HUES48 (cell line): Measurements from ENCODE around the gene IARS2.

ENCODE experiments used
- H3K27ac ChIP-seq: one replicate; pipeline ENCODE4 v1.7.0; 2013; ENCODE audit warnings: low read depth, low read length, inconsistent platforms
- H3K27me3 ChIP-seq: 2 replicates; pipeline ENCODE4 v1.6.1; 2013; ENCODE audit warnings: mild to moderate bottlenecking, low read length; ENCODE audit not compliant: control insufficient read depth, insufficient read depth
- H3K36me3 ChIP-seq: 2 replicates; pipeline ENCODE4 v1.6.1; 2013; ENCODE audit warnings: low read length; ENCODE audit not compliant: control insufficient read depth, insufficient read depth
- H3K4me1 ChIP-seq: 2 replicates; pipeline ENCODE4 v1.6.1; 2013; ENCODE audit warnings: mild to moderate bottlenecking, low read length; ENCODE audit not compliant: control insufficient read depth, insufficient read depth
- H3K4me3 ChIP-seq: 2 replicates; pipeline ENCODE4 v1.5.1; 2013; ENCODE audit warnings: mild to moderate bottlenecking, low read depth, low read length
- H3K9ac ChIP-seq: 2 replicates; pipeline ENCODE4 v1.6.1; 2013; ENCODE audit warnings: mild to moderate bottlenecking, low read depth, low read length, moderate library complexity
- H3K9me3 ChIP-seq: 2 replicates; pipeline ENCODE4 v1.6.1; 2013; ENCODE audit warnings: low read length; ENCODE audit not compliant: control insufficient read depth, insufficient read depth

Gene IARS2

DNA sequence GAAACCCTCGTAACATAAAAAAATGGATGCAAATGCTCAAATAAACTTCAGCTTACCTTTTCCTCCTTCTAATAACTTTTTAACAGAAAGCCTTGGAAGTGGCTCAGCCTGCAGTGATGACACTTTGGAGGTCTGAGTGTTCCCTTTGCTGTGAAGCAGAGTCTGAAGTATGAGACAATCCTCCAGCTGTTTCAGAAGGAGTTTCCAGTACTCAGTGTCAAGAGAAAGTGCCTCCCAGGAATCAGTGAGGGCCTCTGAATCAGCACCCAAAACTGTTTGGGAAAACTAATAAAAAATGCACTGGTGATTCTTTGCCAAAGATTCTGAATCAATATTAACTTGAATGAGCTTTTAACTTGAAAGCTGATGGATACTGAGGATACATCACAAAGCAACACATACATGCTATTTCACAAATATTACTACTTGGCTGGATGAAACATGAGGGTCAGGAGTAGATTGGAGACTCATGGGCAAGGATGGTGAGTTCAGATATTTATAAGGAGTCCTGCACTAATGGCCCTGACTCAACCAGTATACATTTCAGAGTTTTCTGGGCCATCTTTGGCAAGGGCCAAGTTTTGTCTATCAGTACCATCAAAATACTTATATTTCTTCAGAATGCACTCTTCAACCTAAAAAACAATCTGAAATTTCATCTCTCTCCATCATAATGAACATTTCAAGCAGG lies 77.0 kb downstream of the IARS2 start:
- no peak overlapping the region for H3K9ac ChIP-seq
- no peak overlapping the region for H3K4me3 ChIP-seq
- no peaks in the 10 kb centered on the region for H3K9me3 ChIP-seq
- H3K4me1 ChIP-seq = no peaks in the 10 kb centered on the region
- H3K36me3 ChIP-seq = peaks cover 73% of the 10 kb centered on the region
- no peaks in the 10 kb centered on the region for H3K27me3 ChIP-seq
- no peak overlapping the region for H3K27ac ChIP-seq

DNA sequence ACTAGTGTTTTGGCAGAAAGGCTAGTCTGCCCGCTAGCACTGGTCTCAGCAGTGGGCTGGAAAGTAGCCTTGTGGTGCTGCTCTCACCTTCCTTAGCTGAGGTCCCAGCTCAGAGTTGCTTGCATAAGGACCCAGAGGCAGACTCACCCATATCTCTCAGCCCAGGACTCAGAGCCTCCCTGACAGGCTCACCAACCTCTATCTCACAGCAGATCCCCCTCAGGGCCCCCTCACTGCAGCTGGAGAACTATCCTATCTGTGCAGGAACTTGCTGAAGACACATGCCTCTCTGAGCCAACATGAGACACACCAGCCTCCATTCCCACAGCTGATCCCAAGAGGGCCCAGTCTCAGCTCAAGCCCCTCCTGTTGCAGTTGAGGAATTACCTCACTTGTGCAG lies 82.6 kb downstream of the IARS2 start:
- no peak overlapping the region for H3K27ac ChIP-seq
- no peaks in the 10 kb centered on the region for H3K9me3 ChIP-seq
- H3K9ac ChIP-seq = no peak overlapping the region
- H3K4me1 ChIP-seq = no peaks in the 10 kb centered on the region
- peaks cover 45% of the 10 kb centered on the region for H3K36me3 ChIP-seq
- no peak overlapping the region for H3K4me3 ChIP-seq
- no peaks in the 10 kb centered on the region for H3K27me3 ChIP-seq

DNA sequence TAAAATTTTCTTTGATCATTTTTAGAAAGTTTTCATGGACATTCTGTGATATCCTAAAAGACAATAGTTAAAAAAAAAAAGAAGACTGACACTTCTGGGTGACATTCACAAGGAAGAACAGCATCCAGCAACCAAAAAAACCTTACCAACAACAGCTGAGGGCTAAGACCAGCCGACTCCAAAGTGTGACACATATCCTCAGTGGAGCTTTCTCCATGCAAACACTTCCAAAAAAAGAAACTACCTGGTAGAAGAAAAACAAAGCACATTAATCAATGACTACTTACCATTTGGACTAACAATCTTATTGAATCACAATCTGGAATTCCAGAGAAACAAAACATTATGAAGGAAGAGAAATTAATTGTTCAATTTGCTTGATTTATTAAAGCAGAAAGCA lies 88.2 kb downstream of the IARS2 start:
- no peak overlapping the region for H3K9ac ChIP-seq
- H3K27me3 ChIP-seq = no peaks in the 10 kb centered on the region
- H3K4me1 ChIP-seq = no peaks in the 10 kb centered on the region
- peaks cover 64% of the 10 kb centered on the region for H3K36me3 ChIP-seq
- no peak overlapping the region for H3K27ac ChIP-seq
- no peaks in the 10 kb centered on the region for H3K9me3 ChIP-seq
- no peak overlapping the region for H3K4me3 ChIP-seq

DNA sequence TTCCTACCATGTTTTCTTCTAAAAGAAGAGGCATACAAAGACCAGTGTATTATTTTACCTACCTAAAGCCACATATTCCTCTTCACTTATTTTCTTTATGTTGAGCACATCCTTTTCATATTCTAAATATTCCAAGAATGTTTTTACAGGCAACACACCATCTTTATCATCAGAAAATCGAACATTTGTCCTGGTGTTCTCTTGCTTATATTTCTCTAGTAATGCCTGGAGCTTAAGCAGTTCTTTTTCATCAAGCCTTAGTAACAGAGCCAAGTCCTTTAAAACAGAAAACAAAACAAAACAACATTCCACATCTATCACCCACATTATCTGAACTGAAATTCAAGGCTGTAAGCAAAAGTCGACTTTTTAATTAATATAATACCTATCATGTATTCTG lies 88.7 kb downstream of the IARS2 start:
- Histone ChIP-seq H3K27me3 (no peaks in the 10 kb centered on the region), H3K9ac (no peak overlapping the region), H3K4me1 (no peaks in the 10 kb centered on the region), H3K9me3 (no peaks in the 10 kb centered on the region), H3K4me3 (no peak overlapping the region), H3K27ac (no peak overlapping the region), H3K36me3 (peaks cover 67% of the 10 kb centered on the region)

DNA sequence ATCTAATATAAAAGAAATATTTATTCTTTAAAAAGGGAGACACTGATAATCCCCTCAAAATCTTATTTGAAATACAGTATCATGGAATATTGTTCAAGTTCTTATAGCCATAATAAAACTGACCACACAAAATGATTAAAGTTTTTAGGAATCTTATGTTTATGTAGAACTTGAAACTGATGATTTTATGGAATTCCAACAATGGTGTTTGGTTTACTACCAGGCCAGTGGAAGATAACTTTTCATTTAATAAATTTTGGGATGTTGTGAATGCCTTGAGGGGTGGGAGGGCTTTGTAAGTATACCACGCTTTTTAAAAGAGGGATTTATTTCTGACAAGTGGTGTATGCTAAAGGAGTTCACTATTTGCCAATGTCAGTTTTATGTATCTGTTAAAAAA lies 90.6 kb downstream of the IARS2 start:
- Histone ChIP-seq H3K27ac (no peak overlapping the region), H3K4me1 (no peaks in the 10 kb centered on the region), H3K27me3 (no peaks in the 10 kb centered on the region), H3K9me3 (no peaks in the 10 kb centered on the region), H3K4me3 (no peak overlapping the region), H3K36me3 (peaks cover 77% of the 10 kb centered on the region), H3K9ac (no peak overlapping the region)

DNA sequence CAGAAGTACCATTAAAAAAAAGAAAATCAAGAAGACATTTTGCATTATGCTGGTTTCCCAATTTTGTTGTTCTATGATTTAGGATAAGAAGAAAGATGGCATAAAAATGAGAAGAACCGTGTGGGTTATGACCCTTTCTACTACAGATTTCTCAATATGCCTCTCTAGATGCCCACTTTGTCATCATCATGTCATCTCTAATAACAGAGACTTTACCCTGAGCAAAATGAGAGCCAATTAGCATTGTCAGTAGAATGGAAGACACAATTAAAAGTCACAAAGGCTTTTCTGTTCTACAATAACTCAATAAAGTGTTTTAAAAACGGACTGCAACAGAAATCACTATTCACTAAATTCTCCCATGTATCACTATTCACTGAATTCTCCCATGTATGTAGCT lies 92.8 kb downstream of the IARS2 start:
- peaks cover 78% of the 10 kb centered on the region for H3K36me3 ChIP-seq
- H3K27me3 ChIP-seq = no peaks in the 10 kb centered on the region
- H3K4me3 ChIP-seq = no peak overlapping the region
- no peaks in the 10 kb centered on the region for H3K4me1 ChIP-seq
- H3K9me3 ChIP-seq = no peaks in the 10 kb centered on the region
- H3K27ac ChIP-seq = no peak overlapping the region
- H3K9ac ChIP-seq = no peak overlapping the region

DNA sequence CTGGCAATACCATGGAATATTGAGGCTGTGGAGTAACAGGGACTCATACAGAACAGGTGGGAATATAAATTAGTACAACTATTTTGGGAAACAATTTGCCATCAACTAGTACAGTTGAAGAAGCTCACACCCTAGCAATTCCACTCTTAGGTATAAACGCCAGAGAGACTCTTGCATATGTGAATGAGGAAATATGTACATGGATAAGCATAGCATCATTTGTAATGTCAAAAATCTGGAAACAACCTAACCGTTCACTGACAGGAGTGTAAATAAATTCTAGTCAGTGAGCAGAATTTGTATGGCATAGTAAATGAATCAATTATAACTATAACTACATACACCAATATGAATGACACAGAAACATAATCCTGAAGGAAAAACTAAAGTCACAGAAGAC lies 94.6 kb downstream of the IARS2 start:
- H3K36me3 ChIP-seq = peaks cover 84% of the 10 kb centered on the region
- no peak overlapping the region for H3K27ac ChIP-seq

DNA sequence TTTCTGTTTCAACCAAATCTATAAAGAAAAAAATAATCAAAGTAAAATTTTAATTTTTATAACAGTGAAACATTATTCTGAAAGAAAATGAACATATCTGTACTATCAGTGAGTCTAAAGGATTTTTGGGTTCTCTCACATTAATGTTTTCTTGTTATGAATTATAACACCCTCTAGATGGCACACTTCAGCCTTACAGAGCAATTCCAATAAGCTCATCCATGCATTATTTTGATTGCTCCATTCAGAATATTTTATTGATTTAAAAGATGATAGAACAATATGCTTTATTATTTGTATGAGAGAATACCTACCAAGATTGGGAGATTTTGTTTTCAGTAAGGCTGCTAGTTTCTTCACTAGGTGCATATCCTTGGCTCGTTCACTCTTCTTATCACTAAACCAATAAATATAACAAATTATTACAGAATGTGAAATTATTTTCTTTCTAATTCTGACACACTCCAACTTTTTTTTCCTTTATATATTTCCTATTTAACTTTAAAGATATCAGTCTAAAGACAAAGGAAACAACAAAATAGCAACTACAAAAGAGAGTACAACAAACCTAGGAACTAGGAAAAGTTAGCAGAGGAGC lies 95.9 kb downstream of the IARS2 start:
- Histone ChIP-seq H3K4me1 (no peaks in the 10 kb centered on the region), H3K27ac (no peak overlapping the region), H3K9ac (no peak overlapping the region), H3K36me3 (peaks cover 88% of the 10 kb centered on the region), H3K9me3 (no peaks in the 10 kb centered on the region), H3K4me3 (no peak overlapping the region), H3K27me3 (no peaks in the 10 kb centered on the region)

More for the DNA sequence above, 94.6 kb downstream of the IARS2 start:
- Histone ChIP-seq H3K4me1 (no peaks in the 10 kb centered on the region), H3K9ac (no peak overlapping the region), H3K9me3 (no peaks in the 10 kb centered on the region), H3K4me3 (no peak overlapping the region), H3K27me3 (no peaks in the 10 kb centered on the region)

DNA sequence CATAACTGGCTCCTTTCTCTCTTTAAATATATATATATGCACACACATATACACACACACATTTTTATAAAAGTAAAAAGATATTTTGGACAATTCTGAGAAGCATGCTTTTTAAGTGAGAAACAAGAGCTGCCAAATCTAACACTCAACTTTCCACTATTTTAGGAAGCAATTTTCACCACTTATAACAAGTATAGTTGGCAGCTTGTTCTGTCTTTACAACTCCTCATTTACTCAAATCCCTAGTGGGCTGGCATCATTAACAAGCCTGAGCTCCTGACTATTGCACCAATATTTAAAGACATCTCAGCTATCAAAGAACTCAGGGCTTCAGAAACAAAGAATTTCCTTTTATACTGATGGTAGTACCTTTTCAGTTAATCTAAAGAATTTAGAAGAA lies 101.8 kb downstream of the IARS2 start:
- no peak overlapping the region for H3K27ac ChIP-seq
- H3K36me3 ChIP-seq = peaks cover 85% of the 10 kb centered on the region
- no peaks in the 10 kb centered on the region for H3K4me1 ChIP-seq
- H3K9me3 ChIP-seq = no peaks in the 10 kb centered on the region
- no peaks in the 10 kb centered on the region for H3K27me3 ChIP-seq
- H3K9ac ChIP-seq = no peak overlapping the region
- no peak overlapping the region for H3K4me3 ChIP-seq
